ELF-1 (cell line): ENCODE measurements around the gene TLCD3A.
A peak's percentile ranks its signal among the peaks of the same experiment; 100 is the strongest.

Experiments used
- DNase-seq: peaks from one replicate; pipeline ENCODE4 v3.0.0-alpha.2; 2016; ENCODE audit warnings: low read depth, low spot score

Gene TLCD3A

DNA sequence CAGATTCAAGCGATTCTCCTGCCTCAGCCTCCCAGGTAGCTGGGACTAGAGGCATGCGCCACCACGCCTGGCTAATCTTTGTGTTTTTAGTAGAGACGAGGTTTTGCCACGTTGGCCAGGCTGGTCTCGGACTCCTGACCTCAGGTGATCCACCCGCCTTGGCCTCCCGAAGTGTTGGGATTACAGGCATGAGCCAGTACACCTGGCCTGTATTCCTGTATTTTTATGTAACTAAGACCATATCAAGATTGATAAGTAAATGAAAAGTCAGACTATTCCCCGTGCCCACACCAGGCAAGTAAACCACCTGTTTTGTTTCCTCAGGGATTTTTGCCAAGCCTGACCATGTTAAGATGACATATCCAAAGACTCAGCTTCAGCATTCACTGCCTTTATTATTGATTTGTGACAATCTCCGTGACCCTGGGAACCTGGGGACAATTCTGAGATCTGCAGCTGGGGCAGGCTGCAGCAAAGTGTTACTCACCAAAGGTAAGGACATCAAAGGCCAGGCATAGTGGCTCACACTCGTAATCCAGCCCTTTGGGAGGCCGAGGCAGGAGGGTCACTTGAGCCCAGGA, 55.3 kb downstream of the TLCD3A start:
- DNase-seq, result no peak

DNA sequence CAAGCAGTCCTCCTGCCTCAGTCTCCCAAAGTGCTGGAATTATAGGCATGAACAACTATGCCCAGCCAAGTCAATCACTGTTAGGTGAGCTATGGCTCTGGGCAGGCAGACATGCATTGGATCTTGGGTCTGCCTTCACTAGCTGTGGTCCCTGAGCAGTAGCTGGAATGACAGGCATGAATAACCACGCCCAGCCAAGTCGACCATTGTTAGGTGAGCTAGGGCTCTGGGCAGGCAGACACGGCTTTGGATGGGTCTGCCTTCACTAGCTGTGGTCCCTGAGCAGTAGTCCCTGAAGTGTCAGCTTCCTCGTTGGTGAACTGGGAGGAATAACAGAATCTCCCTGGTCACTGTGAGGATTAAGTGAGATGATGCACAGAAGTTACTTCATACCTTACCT, 56.2 kb downstream of the TLCD3A start:
- no peak for DNase-seq

DNA sequence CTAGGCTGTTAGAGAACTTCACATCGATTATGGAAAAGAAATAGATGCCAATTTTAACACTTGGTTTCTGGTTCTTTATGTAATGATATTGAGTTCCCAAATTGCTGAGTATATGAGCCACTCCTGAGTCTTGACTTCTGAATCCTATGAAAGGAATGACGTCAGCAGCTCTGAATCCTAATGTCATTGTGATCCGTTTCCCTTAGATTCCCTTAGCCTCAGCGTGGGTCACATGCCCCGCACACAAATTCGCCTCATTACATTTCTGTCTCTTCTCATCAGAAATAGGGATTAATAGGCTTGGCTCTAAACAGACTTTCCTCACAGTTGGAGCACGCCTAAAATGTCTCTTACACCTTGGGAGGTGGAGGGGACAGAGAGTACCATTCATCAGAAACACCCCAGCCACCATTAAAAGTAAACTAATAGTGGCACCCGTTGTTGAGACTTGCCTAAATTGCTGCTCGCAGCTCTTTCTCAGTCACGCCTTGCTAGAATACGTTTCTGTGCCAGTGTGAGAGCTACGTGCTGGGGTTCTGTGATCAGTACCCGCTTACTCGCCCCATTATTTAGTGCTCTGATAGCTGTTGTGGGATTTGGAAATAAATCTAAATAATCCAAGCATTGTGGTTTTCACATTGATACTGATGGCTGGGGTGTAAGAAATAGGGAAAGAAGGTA, 56.9 kb downstream of the TLCD3A start:
- no peak for DNase-seq

DNA sequence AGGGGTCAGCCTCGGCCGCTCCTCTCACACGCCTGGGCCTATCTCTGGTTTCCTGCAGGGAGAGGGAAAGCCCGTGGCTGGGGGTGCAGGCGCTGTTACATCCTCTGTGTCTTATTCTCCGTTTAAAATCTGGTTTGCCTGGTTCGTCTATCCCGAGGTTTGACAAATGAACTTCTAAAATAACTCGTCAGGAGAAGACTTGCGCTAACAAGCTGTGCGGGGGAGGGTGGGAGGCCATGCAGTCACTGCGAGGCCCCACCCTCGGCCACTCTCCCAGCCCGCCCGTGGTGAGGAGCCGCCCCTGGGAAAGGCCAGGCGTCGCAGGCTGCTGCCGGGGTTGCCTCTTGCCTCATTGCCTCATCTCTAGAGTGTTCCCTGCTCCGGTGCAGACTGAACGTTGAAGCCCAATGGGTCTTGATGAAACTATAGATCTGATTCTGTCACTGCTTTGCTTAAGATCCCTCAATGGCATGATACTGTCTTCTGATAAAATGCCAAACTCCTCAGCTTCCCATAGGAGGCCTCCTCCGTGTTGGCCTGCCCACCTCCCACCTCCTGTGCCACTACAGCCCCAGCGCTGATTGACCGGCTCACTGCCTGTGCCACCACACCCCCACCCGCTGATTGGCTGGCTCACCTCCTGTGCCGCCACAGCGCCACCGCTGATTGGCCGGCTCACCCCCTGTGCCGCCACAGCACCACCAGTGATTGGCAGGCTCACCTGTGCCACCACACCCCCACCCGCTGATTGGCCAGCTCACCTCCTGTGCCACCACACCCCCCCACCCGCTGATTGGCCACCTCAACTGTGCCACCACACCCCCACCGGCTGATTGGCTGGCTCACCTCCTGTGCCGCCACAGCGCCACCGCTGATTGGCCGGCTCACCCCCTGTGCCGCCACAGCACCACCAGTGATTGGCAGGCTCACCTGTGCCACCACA, 57.8 kb downstream of the TLCD3A start:
- peak; percentile 97 for DNase-seq

DNA sequence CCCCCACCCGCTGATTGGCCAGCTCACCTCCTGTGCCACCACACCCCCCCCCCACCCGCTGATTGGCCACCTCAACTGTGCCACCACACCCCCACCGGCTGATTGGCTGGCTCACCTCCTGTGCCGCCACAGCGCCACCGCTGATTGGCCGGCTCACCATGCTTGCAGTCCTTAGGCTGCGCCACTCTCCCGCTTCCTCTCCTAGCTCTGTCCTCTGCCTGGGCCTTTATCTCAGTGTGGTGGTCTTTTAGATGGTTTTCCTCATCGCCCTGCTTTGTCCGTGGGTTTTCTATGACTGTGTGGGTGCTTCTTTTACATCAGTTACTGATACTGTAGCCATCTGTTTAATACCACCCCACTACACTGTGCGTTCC, 58.5 kb downstream of the TLCD3A start:
- peak; percentile 92 for DNase-seq

DNA sequence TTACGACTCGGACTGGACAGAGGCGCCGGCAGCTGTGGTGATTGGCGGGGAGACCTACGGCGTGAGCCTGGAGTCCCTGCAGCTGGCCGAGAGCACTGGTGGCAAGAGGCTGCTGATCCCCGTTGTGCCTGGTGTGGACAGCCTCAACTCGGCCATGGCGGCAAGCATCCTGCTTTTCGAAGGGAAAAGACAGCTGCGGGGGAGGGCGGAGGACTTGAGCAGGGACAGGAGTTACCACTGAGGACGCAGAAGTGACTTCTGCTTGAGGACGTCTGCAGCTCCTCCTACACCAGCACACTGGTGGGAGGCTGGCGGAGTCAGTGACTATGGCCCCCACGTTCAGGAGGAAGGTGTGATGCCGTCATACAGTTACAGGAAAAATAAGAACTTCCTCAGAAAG, 59.4 kb downstream of the TLCD3A start:
- DNase-seq, result no peak

DNA sequence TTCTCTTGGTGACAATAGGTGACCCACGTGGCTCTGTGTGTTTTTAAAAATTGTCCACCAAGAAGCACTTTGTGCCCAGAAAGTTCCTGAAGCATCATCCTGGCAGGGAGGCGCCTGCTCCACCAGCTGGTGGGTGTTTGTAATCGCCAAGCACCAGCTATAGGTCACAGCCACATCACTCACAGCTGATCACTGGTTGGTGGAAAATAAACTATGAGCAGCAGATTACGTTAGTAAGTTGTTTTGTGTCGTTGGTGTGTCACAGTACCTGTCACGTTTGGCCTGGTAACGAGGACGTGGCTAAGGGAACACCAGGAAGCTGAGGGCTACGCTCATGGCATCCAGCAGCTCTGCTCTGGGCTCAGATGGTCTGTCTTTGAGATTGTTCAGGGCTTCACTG, 59.9 kb downstream of the TLCD3A start:
- DNase-seq, result no peak
